PC-9 (cell line): ENCODE data around the gene STAG1.

ENCODE experiments used
- CTCF ChIP-seq: fragments of 200-600 bp; sonication (generic); conservative IDR thresholded peaks from 2 replicates; pipeline ENCODE4 v1.6.1; 2017; ENCODE audit warnings: mixed run types, antibody characterized with exemption, mild to moderate bottlenecking, moderate library complexity
- EZH2 ChIP-seq: fragments of 200-600 bp; sonication (generic); IDR thresholded peaks from 2 replicates; pipeline ENCODE4 v1.8.0; 2017; ENCODE audit warnings: antibody characterized with exemption, low read depth

GRCh38 chr3:136735103-136735502, 17.1 kb downstream of the STAG1 start:
- TF ChIP-seq CTCF = no peak
- TF ChIP-seq EZH2 = no peak
